Tibial nerve (tissue), 3 donors: ENCODE measurements around the gene AKAP12.

Experiments
- CTCF ChIP-seq, 5 experiments: fragments of 200-600 bp in 3 of 5; fragments of 450-650 bp in 2 of 5; sonication (generic) in 3 of 5; IDR thresholded peaks; one replicate each; pipeline ENCODE4 v1.5.1; 2016 to 2019; ENCODE audit warnings: antibody characterized with exemption in 5 of 5, mild to moderate bottlenecking in 3 of 5, moderate library complexity in 2 of 5
- POLR2A ChIP-seq, 2 donors: fragments of 450-650 bp; IDR thresholded peaks; one replicate each; pipeline ENCODE4 v1.6.1; 2017; ENCODE audit warnings: antibody characterized with exemption in 2 of 2, mild to moderate bottlenecking in 2 of 2, moderate library complexity in 2 of 2

- TF ChIP-seq CTCF (IDR thresholded peaks at IDR 0.05) = no peak
- TF ChIP-seq POLR2A (IDR thresholded peaks at IDR 0.05) = no peak
Observed at GRCh38 chr6:151388997-151389617, 149.3 kb downstream of the AKAP12 start.
